Measurements from ENCODE around the gene UQCR10.

DNA sequence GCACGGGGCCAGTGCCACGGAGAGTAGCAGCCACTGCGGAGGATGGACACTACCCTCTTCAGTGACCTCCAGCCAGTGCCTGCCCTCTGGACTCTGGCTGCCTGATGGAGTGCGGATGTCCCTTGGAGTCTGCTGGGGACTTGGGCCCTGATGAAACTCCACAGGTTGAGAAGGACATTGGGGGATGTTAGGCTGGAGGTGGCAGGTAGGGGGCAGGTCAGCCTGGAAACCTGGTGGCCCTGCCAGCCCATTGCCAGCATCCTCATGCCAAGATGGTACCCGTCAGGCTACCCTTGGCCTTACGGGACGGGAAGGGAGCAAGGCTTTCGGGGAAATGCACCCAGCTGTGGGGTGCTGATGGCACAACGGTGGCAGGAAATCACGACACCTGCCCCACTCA is 43.4 kb upstream of the UQCR10 start:
- no peak for TF ChIP-seq POLR2A (IDR thresholded peaks at IDR 0.05)
- TF ChIP-seq, protein P1, sequence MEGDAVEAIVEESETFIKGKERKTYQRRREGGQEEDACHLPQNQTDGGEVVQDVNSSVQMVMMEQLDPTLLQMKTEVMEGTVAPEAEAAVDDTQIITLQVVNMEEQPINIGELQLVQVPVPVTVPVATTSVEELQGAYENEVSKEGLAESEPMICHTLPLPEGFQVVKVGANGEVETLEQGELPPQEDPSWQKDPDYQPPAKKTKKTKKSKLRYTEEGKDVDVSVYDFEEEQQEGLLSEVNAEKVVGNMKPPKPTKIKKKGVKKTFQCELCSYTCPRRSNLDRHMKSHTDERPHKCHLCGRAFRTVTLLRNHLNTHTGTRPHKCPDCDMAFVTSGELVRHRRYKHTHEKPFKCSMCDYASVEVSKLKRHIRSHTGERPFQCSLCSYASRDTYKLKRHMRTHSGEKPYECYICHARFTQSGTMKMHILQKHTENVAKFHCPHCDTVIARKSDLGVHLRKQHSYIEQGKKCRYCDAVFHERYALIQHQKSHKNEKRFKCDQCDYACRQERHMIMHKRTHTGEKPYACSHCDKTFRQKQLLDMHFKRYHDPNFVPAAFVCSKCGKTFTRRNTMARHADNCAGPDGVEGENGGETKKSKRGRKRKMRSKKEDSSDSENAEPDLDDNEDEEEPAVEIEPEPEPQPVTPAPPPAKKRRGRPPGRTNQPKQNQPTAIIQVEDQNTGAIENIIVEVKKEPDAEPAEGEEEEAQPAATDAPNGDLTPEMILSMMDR (IDR thresholded peaks at IDR 0.05): no peak

All from testis (tissue), 2 donors.